Fibroblast of lung (primary cell): Measurements from ENCODE around the gene RFESD. TPM values are rescaled to one million over a fixed set of nuclear protein-coding genes. Genes with fewer than 3 reads are reported as not detected.

Experiments used
- DNase-seq, 2 donors: peaks; one replicate each; pipeline versions ENCODE4 v3.0.0 to v3.0.0-alpha.2; 2010; ENCODE audit warnings: low read depth in 2 of 2
- H2AFZ ChIP-seq: 2 replicates; pipeline ENCODE4 v1.5.1; 2012; ENCODE audit warnings: low read length, control low read depth, inconsistent platforms
- H3K27ac ChIP-seq: 2 replicates; pipeline ENCODE4 v1.5.1; 2011; ENCODE audit warnings: low read length, control low read depth; ENCODE audit not compliant: insufficient read depth
- H3K27me3 ChIP-seq: 2 replicates; pipeline ENCODE4 v1.5.1; 2011; ENCODE audit warnings: mild to moderate bottlenecking, low read length; ENCODE audit not compliant: control insufficient read depth, insufficient read depth
- H3K36me3 ChIP-seq: 2 replicates; pipeline ENCODE4 v1.5.1; 2011; ENCODE audit warnings: low read length; ENCODE audit not compliant: control insufficient read depth, insufficient read depth
- H3K4me1 ChIP-seq: 2 replicates; pipeline ENCODE4 v1.5.1; 2011; ENCODE audit warnings: low read length; ENCODE audit not compliant: control insufficient read depth, insufficient read depth; ENCODE audit errors: extremely low read depth
- H3K4me2 ChIP-seq: 2 replicates; pipeline ENCODE4 v1.5.1; 2011; ENCODE audit warnings: low read length, control low read depth; ENCODE audit not compliant: insufficient read depth; ENCODE audit errors: extremely low read depth
- H3K4me3 ChIP-seq, 4 experiments: fragments of 200-600 bp in 1 of 4; sonication (generic) in 1 of 4; replicated peaks in 1 of 4; 2 replicates each; pipeline ENCODE4 v1.5.1; 2011 to 2016; ENCODE audit warnings: low read length in 4 of 4, low read depth in 3 of 4, mild to moderate bottlenecking in 3 of 4, control low read depth in 2 of 4, inconsistent platforms in 1 of 4, mixed read lengths in 1 of 4; ENCODE audit not compliant: insufficient read depth in 1 of 4; ENCODE audit errors: control extremely low read depth in 1 of 4
- H3K79me2 ChIP-seq: 2 replicates; pipeline ENCODE4 v1.5.1; 2012; ENCODE audit warnings: mild to moderate bottlenecking, low read length, inconsistent platforms; ENCODE audit not compliant: control insufficient read depth, insufficient read depth
- H3K9ac ChIP-seq: 2 replicates; pipeline ENCODE4 v1.5.1; 2011; ENCODE audit warnings: mild to moderate bottlenecking, low read length, control low read depth; ENCODE audit not compliant: insufficient read depth
- H3K9me3 ChIP-seq: 2 replicates; pipeline ENCODE4 v1.5.1; 2012; ENCODE audit warnings: low read depth, low read length; ENCODE audit not compliant: control insufficient read depth, insufficient read depth
- H4K20me1 ChIP-seq: 2 replicates; pipeline ENCODE4 v1.5.1; 2011; ENCODE audit warnings: low read length; ENCODE audit not compliant: control insufficient read depth, insufficient read depth; ENCODE audit errors: extremely low read depth
- EZH2 ChIP-seq: IDR thresholded peaks from 2 replicates; pipeline ENCODE4 v1.5.1; 2012; ENCODE audit warnings: low read length, control low read depth, mild to moderate bottlenecking; ENCODE audit errors: missing control alignments
- polyA plus RNA-seq, 2 donors: library from polyadenylated mRNA; depleted of rRNA in 1 of 2; stranded (reverse) in 1 of 2; unstranded in 1 of 2; fragments of >200 nt; gene quantifications; 2 replicates each; pipeline ENCODE4 v1.2.1, GENCODE V29; 2011 to 2012; ENCODE audit warnings: missing spikeins in 1 of 2
- total RNA-seq: library from RNA; depleted of rRNA; stranded (reverse); fragments of >200 nt; gene quantifications from 2 replicates; pipeline ENCODE4 v1.2.1, GENCODE V29; 2014
- TF ChIP-seq, protein P1 (sequence below), 2 donors: IDR thresholded peaks in 1 of 2; conservative IDR thresholded peaks in 1 of 2; 1 replicate in 1 of 2; 2 replicates in 1 of 2; pipeline ENCODE4 v1.5.1; 2011 to 2012; ENCODE audit warnings: low read length in 2 of 2, control low read depth in 1 of 2, inconsistent platforms in 1 of 2, low read depth in 1 of 2, mild to moderate bottlenecking in 1 of 2

The RFESD gene
- total and polyA plus RNA-seq, 2 donors (not counting 1 experiment from before 2014, with no cell fraction given) = 2.7 to 4.8 TPM

- Histone ChIP-seq H3K4me1 (peaks cover 19% of the 10 kb centered on the region), H2AFZ (no peak overlapping the region), H3K27ac (peak overlapping the region; percentile 2), H3K9ac (no peak overlapping the region), H3K36me3 (no peaks in the 10 kb centered on the region), H3K27me3 (no peaks in the 10 kb centered on the region), H3K79me2 (no peaks in the 10 kb centered on the region), H3K4me3 (no peak overlapping the region), H3K4me2 (no peak overlapping the region), H4K20me1 (no peaks in the 10 kb centered on the region), H3K9me3 (no peaks in the 10 kb centered on the region)
- TF ChIP-seq, protein P1, sequence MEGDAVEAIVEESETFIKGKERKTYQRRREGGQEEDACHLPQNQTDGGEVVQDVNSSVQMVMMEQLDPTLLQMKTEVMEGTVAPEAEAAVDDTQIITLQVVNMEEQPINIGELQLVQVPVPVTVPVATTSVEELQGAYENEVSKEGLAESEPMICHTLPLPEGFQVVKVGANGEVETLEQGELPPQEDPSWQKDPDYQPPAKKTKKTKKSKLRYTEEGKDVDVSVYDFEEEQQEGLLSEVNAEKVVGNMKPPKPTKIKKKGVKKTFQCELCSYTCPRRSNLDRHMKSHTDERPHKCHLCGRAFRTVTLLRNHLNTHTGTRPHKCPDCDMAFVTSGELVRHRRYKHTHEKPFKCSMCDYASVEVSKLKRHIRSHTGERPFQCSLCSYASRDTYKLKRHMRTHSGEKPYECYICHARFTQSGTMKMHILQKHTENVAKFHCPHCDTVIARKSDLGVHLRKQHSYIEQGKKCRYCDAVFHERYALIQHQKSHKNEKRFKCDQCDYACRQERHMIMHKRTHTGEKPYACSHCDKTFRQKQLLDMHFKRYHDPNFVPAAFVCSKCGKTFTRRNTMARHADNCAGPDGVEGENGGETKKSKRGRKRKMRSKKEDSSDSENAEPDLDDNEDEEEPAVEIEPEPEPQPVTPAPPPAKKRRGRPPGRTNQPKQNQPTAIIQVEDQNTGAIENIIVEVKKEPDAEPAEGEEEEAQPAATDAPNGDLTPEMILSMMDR (conservative IDR thresholded peaks at IDR 0.05 in 1 of 2, IDR thresholded peaks at IDR 0.05 in 1 of 2; ENCODE audit: low read depth in 1 of 2, low read length in 2 of 2) = no peak
- no peak for TF ChIP-seq EZH2
- peak; percentile 10 to 20 for DNase-seq
These were observed 22.2 kb downstream of the RFESD start for GRCh38 chr5:95668728-95669127.

- H3K27me3 ChIP-seq = no peaks in the 10 kb centered on the region
- H3K4me2 ChIP-seq = no peak overlapping the region
- no peak overlapping the region for H3K4me3 ChIP-seq
- H3K79me2 ChIP-seq = no peaks in the 10 kb centered on the region
- no peaks in the 10 kb centered on the region for H3K9me3 ChIP-seq
- H3K36me3 ChIP-seq = no peaks in the 10 kb centered on the region
- peak overlapping the region; percentile 2 for H3K27ac ChIP-seq
- H4K20me1 ChIP-seq = no peaks in the 10 kb centered on the region
- DNase-seq = peak; percentile 95 to 99
- TF ChIP-seq, protein P1 (conservative IDR thresholded peaks at IDR 0.05 in 1 of 2, IDR thresholded peaks at IDR 0.05 in 1 of 2; ENCODE audit: low read depth in 1 of 2, low read length in 2 of 2) = no peak
- no peak for TF ChIP-seq EZH2
- H2AFZ ChIP-seq = no peak overlapping the region
- no peak overlapping the region for H3K9ac ChIP-seq
- peaks cover 17% of the 10 kb centered on the region for H3K4me1 ChIP-seq
These were observed 23.0 kb downstream of the RFESD start for GRCh38 chr5:95669540-95669939.

- Histone ChIP-seq H3K4me1 (peaks cover 15% of the 10 kb centered on the region), H3K9ac (no peak overlapping the region), H2AFZ (no peak overlapping the region), H3K27me3 (no peaks in the 10 kb centered on the region), H3K4me3 (no peak overlapping the region), H3K27ac (no peak overlapping the region), H3K4me2 (no peak overlapping the region), H4K20me1 (no peaks in the 10 kb centered on the region), H3K79me2 (no peaks in the 10 kb centered on the region), H3K36me3 (no peaks in the 10 kb centered on the region), H3K9me3 (no peaks in the 10 kb centered on the region)
- DNase-seq = no peak
- no peak for TF ChIP-seq EZH2
- TF ChIP-seq, protein P1 (conservative IDR thresholded peaks at IDR 0.05 in 1 of 2, IDR thresholded peaks at IDR 0.05 in 1 of 2; ENCODE audit: low read depth in 1 of 2, low read length in 2 of 2) = no peak
These were observed 23.4 kb downstream of the RFESD start for GRCh38 chr5:95669985-95670384.
